Vagina (tissue), 2 donors: Measurements from ENCODE around the gene IFT122. TPM values are rescaled to one million over a fixed set of nuclear protein-coding genes. Genes with fewer than 3 reads are reported as not detected.

Experiments used
- DNase-seq, 2 donors: peaks; one replicate each; pipeline ENCODE4 v3.0.0-alpha.2; 2017; ENCODE audit errors: extremely low spot score in 2 of 2
- H3K27ac ChIP-seq: fragments of 200-600 bp; sonication (generic); one replicate; pipeline ENCODE4 v1.5.1; 2019
- H3K27me3 ChIP-seq: fragments of 200-600 bp; sonication (generic); one replicate; pipeline ENCODE4 v1.5.1; 2019
- H3K36me3 ChIP-seq, 2 donors: fragments of 200-600 bp; sonication (generic); one replicate each; pipeline ENCODE4 v1.5.1; 2017 to 2019
- H3K4me1 ChIP-seq: fragments of 200-600 bp; sonication (generic); one replicate; pipeline ENCODE4 v1.5.1; 2019
- H3K4me3 ChIP-seq, 2 donors: fragments of 200-600 bp; sonication (generic); 1 replicate in 1 of 2; 2 replicates in 1 of 2; pipeline ENCODE4 v1.5.1; 2016 to 2019
- H3K9me3 ChIP-seq: fragments of 200-600 bp; sonication (generic); one replicate; pipeline ENCODE4 v1.5.1; 2019
- CTCF ChIP-seq, 3 experiments: fragments of 450-650 bp in 2 of 3; fragments of 200-600 bp in 1 of 3; sonication (generic) in 1 of 3; IDR thresholded peaks; one replicate each; pipeline ENCODE4 v1.5.1; 2017 to 2019; ENCODE audit warnings: antibody characterized with exemption in 3 of 3, mild to moderate bottlenecking in 2 of 3, moderate library complexity in 2 of 3
- POLR2A ChIP-seq, 2 donors: fragments of 450-650 bp; IDR thresholded peaks; one replicate each; pipeline ENCODE4 v1.6.1; 2017; ENCODE audit warnings: antibody characterized with exemption in 2 of 2, mild to moderate bottlenecking in 2 of 2, moderate library complexity in 2 of 2
- POLR2AphosphoS5 ChIP-seq, 2 donors: sonication (generic); formaldehyde crosslinking; IDR thresholded peaks; one replicate each; pipeline ENCODE4 v1.9.0; 2017; ENCODE audit warnings: antibody characterized with exemption in 2 of 2, mild to moderate bottlenecking in 2 of 2, low read depth in 1 of 2; ENCODE audit not compliant: insufficient read depth in 1 of 2
- intact Hi-C: fragments of 100-400 bp; cut with DNase I; formaldehyde crosslinking; loops from one replicate; pipeline ENCODE4 v1.15.1; 2023
- total RNA-seq: library from RNA; depleted of rRNA; stranded (reverse); fragments of >200 nt; gene quantifications from one replicate; pipeline ENCODE4 v1.2.3, GENCODE V29; 2016

The IFT122 gene
- total RNA-seq, 1 donor from 2014 or later = 33.4 TPM

- intact Hi-C loops = no loop called here
Observed at GRCh38 chr3:129518581-129518980, 78.6 kb downstream of the IFT122 start.

GRCh38 chr3:129519449-129519848, 79.4 kb downstream of the IFT122 start:
- intact Hi-C loops = no loop called here
- peaks cover 0 to 19% of the 10 kb centered on the region in 2 donors for H3K36me3 ChIP-seq

More at GRCh38 chr3:129518581-129518980, 78.6 kb downstream of the IFT122 start:
- no peak for TF ChIP-seq POLR2A (IDR thresholded peaks at IDR 0.05)
- no peak for TF ChIP-seq POLR2AphosphoS5 (IDR thresholded peaks at IDR 0.05; ENCODE audit: insufficient read depth in 1 of 2, low read depth in 1 of 2)
- no peak for TF ChIP-seq CTCF (IDR thresholded peaks at IDR 0.05)
- Histone ChIP-seq H3K27me3 (no peaks in the 10 kb centered on the region), H3K36me3 (peaks cover 0 to 23% of the 10 kb centered on the region in 2 donors), H3K27ac (no peak overlapping the region), H3K9me3 (no peaks in the 10 kb centered on the region), H3K4me1 (peaks cover 6% of the 10 kb centered on the region), H3K4me3 (no peak overlapping the region)
- DNase-seq = no peak

GRCh38 chr3:129519896-129520715, 80.1 kb downstream of the IFT122 start:
- Histone ChIP-seq H3K27me3 (no peaks in the 10 kb centered on the region), H3K4me1 (peaks cover 6% of the 10 kb centered on the region), H3K9me3 (no peaks in the 10 kb centered on the region), H3K27ac (no peak overlapping the region), H3K36me3 (peaks cover 0 to 15% of the 10 kb centered on the region in 2 donors), H3K4me3 (no peak overlapping the region)
- no peak for TF ChIP-seq CTCF (IDR thresholded peaks at IDR 0.05)
- no peak for TF ChIP-seq POLR2AphosphoS5 (IDR thresholded peaks at IDR 0.05; ENCODE audit: insufficient read depth in 1 of 2, low read depth in 1 of 2)
- TF ChIP-seq POLR2A (IDR thresholded peaks at IDR 0.05) = no peak
- DNase-seq = no peak
- intact Hi-C loops = no loop called here

More at GRCh38 chr3:129519449-129519848, 79.4 kb downstream of the IFT122 start:
- peaks cover 6% of the 10 kb centered on the region for H3K4me1 ChIP-seq
- DNase-seq = no peak
- no peak overlapping the region for H3K4me3 ChIP-seq
- H3K27ac ChIP-seq = no peak overlapping the region
- H3K9me3 ChIP-seq = no peaks in the 10 kb centered on the region
- TF ChIP-seq POLR2AphosphoS5 (IDR thresholded peaks at IDR 0.05; ENCODE audit: insufficient read depth in 1 of 2, low read depth in 1 of 2) (no peak), CTCF (IDR thresholded peaks at IDR 0.05) (no peak), POLR2A (IDR thresholded peaks at IDR 0.05) (no peak)
- H3K27me3 ChIP-seq = no peaks in the 10 kb centered on the region

- intact Hi-C loops = no loop called here
- H3K27me3 ChIP-seq = no peaks in the 10 kb centered on the region
- peaks cover 0 to 15% of the 10 kb centered on the region in 2 donors for H3K36me3 ChIP-seq
- H3K4me1 ChIP-seq = peaks cover 6% of the 10 kb centered on the region
- no peak for TF ChIP-seq POLR2A (IDR thresholded peaks at IDR 0.05)
- no peak for TF ChIP-seq POLR2AphosphoS5 (IDR thresholded peaks at IDR 0.05; ENCODE audit: insufficient read depth in 1 of 2, low read depth in 1 of 2)
- no peak for TF ChIP-seq CTCF (IDR thresholded peaks at IDR 0.05)
- no peaks in the 10 kb centered on the region for H3K9me3 ChIP-seq
- no peak overlapping the region for H3K27ac ChIP-seq
- H3K4me3 ChIP-seq = no peak overlapping the region
- DNase-seq = no peak
Observed at GRCh38 chr3:129520960-129521359, 80.9 kb downstream of the IFT122 start.

GRCh38 chr3:129521611-129522010, 81.6 kb downstream of the IFT122 start:
- DNase-seq = no peak
- intact Hi-C loops = no loop called here
- no peak overlapping the region for H3K4me3 ChIP-seq
- TF ChIP-seq POLR2A (IDR thresholded peaks at IDR 0.05) = no peak
- no peak for TF ChIP-seq POLR2AphosphoS5 (IDR thresholded peaks at IDR 0.05; ENCODE audit: insufficient read depth in 1 of 2, low read depth in 1 of 2)
- no peak for TF ChIP-seq CTCF (IDR thresholded peaks at IDR 0.05)
- H3K4me1 ChIP-seq = peaks cover 6% of the 10 kb centered on the region
- H3K27ac ChIP-seq = no peak overlapping the region
- peaks cover 0 to 15% of the 10 kb centered on the region in 2 donors for H3K36me3 ChIP-seq
- no peaks in the 10 kb centered on the region for H3K9me3 ChIP-seq
- H3K27me3 ChIP-seq = no peaks in the 10 kb centered on the region
